GM21576 (cell line): ENCODE results near the gene MTHFD1L.

Experiments used
- ATAC-seq: cut with Tn5 transposase; IDR thresholded peaks from one replicate; pipeline ENCODE4 v1.9.1; 2021; ENCODE audit warnings: mild to moderate bottlenecking, moderate library complexity; ENCODE audit not compliant: unreplicated experiment

MTHFD1L gene

GRCh38 chr6:150930841-150931240 is 65.3 kb downstream of the MTHFD1L start:
- ATAC-seq, result no peak

DNA sequence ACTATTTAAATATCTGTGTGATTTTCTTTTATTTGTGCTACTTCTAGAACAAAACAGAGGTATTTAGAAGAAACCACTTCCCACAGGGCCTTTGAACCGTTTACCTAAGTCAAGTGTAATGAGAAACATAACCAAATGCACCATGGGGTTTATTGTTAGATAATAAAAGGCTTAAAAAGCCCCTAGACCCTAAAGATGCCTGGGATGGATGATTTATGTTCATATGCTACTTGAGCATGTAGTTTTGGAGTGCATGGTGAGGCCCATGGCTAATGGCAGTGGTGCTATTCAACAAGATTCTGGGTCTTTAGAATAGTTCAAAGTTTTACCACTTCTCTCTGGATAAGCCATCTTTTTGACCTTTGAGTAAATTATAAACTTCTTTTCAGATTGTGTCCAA is 65.9 kb downstream of the MTHFD1L start:
- no peak for ATAC-seq

DNA sequence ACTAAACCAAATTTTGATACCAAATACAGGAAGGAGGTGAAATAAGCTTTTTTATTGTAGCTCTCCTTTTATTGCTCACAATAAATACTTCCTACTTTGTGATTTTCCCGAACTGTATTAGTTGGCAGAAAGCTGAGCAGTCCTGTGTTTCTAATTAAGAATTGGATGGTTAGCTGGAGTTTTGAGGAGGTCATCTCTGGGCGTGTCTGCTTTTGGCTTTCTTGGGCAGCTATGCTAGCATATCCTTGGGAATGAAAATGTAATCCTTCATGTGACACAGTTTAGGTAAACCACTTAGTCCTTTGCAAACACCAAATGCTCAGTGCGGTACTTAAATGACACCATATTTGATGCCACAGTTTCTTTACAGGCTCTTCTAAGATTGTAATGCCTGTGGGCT is 67.5 kb downstream of the MTHFD1L start:
- ATAC-seq, result no peak

DNA sequence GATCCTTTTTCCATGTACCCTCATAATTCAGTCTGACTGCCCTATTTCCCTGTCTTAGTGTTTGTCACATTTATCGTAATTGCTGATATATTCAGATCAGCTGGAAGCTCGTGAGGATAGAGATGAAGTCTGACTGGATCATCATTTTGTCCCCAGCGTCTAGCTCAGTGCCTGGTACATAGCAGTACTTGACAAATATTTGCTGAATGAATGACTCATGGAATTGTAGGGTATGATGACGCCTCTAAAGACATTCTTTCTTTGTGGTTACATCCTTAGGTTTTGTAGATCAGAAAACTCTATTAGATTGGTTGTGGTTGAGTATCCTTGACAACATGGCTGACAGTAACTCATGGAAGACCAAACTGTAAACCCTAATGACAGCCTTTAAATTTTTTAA is 68.9 kb downstream of the MTHFD1L start:
- no peak for ATAC-seq

DNA sequence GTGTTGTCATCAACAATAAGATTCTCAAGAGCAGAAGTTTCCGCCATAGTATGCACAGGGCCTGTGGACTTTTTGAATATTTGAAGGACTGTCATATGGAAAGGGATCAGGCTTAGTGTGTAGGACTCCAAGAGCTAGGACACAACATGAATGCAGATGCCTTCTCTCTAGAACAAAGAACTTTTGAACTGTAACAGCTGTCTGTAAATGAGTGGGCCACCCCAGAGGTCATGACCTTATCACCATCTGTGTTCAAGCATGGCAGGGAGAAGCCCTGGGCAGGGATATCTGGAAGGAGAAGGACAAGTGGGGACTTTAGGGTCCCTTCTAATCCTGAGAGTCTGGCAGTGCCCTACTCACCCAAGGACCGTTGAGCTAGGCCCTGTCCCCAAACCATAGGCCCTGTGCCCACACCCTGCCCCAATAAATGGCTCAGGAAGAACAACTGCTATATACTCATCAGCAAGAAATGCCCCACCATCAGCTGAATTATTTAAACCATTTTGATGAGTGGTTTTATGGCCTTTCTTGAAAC is 70.6 kb downstream of the MTHFD1L start:
- ATAC-seq, result no peak

- no peak for ATAC-seq
Measured at GRCh38 chr6:150937132-150937906, 71.8 kb downstream of the MTHFD1L start.

- no peak for ATAC-seq
Measured at GRCh38 chr6:150939399-150939798, 73.9 kb downstream of the MTHFD1L start.

DNA sequence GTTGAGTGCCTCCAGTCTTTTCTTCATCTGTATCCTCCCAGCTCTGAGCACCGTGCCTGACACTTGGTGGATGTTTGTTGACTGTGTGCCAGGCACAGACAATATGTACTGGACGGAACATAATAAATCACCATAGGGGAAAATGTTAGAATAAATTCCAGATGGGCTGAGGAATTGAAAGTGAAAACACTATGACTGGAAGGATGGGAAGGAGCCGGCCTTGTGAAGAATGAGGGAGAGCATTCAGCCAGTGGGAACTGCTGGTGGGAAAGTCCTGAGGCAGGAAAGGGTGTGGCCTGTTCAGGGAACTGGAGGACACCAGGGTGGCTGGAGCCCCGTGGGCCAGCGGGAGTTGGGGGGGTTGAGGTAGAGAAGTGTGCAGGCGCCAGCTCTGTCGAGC is 75.4 kb downstream of the MTHFD1L start:
- no peak for ATAC-seq

DNA sequence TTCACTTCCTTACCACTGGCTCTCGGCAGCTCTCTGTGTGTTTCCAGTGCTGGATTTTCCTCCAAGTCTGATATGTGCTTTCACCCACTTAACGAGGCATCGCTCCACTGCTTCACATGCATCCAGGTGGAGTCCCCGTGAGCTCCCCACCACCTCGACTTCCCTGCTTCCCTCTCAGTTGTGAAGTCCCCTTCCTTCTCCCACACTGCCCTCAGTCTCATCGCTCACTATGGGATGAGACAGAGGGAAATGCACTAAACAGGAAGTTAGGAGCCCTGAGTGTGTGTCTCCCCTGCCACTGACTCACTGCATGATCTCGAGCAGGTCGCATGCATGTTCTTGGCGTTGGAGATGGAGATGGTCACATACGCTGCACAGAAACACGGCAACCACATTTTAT is 84.0 kb downstream of the MTHFD1L start:
- ATAC-seq, result no peak

DNA sequence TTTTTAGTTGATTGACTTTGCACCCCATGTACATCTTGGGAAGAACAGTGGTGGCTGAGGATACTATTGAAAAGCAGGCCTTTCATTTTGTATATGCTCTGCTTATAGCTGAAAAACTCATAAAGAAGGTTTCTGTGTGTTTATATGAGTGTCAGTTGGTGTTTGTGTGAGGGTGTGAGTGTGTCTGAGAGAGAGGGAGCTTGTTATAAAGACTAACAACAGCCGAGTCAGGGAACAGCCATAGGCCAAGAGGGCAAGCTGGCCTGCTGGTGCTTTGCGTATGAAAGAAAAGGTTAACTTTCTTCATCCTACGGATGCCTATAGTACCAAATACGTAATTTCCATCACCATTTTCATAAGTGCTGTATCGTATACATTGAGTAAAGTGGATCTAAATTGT is 88.3 kb downstream of the MTHFD1L start:
- no peak for ATAC-seq

- ATAC-seq, result no peak
Measured at GRCh38 chr6:150959166-150959565, 93.7 kb downstream of the MTHFD1L start.

DNA sequence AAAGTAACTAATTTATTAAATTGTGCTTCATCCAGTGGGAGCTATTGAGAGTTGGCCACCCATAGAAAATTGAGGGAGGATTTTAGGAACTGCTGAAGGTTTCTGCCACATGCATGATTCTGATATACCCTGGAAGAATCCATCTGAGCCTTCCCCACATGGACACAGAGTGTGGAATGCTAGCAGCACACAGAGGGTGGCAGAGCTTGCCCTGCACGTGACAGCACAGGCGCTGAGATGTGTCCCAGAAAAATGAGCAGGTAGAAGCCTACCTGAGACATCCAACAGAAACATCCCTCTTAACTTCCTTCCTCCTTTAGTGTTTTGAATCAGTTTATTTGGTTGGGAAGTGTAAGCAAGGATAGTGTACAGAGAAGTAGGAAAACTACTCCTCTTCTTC is 96.9 kb downstream of the MTHFD1L start:
- no peak for ATAC-seq

- no peak for ATAC-seq
Measured at GRCh38 chr6:150964765-150965164, 99.3 kb downstream of the MTHFD1L start.

DNA sequence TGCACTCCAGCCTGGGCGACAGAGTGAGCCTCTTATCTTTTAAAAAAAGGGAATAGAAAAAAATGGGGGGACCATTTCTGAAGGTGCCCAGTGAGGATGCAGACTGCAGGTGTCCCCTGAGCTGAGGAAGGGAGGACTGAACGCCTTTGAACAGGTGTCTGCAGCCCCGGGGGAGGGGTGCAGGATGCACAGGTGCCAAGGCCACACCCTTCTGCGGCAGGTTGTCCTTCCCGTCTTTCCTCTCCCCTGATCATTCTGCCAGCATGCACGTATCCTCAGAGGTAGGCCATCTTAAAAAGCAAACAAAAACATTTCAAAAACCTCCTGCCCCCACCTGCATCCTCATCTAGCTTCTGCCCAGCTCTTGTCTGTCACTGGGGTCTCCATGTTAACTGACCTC is 101.3 kb downstream of the MTHFD1L start:
- no peak for ATAC-seq

GRCh38 chr6:150967381-150967780 is 101.9 kb downstream of the MTHFD1L start:
- ATAC-seq, result no peak

- ATAC-seq, result no peak
Measured at GRCh38 chr6:150967910-150968309, 102.4 kb downstream of the MTHFD1L start.

DNA sequence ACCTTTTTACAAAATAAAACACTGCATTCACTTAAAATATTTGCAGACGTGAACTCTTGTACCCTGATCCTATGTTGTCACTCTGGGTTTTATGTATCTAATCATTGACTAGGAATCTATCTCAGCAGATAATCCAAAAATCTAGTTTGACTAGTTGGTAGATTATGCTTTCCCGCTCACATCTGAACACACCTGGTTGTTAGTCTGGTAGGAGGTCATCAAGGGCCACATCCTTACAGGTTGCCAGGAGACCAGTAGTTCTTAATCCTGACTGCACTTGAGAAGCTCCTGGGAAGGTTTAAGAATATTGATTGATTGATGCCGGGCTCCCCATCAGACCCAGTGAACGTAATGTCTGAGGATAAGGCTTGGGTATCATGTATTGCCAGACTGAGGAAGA is 104.4 kb downstream of the MTHFD1L start:
- no peak for ATAC-seq

- ATAC-seq, result no peak
Measured at GRCh38 chr6:150971219-150971618, 105.7 kb downstream of the MTHFD1L start.

- ATAC-seq, result no peak
Measured at GRCh38 chr6:150975136-150975535, 109.6 kb downstream of the MTHFD1L start.

DNA sequence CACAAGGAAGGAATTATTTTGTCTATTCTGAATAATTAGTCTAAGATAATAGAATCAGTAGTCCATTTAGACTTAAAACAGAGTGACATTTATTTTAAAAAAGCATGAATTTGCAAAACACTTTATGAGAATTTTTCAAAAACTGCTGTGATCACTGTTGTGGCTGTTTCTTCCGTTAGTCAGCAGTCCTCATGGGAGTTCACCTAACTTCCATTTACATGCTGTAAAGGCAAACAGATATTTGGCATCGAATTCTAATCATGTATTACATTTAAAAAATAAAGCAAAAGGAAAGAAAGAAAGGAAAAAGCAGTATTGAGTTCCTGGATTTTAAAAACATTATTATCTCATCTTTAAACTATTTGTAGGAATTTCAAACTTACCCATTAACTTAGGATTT is 111.8 kb downstream of the MTHFD1L start:
- no peak for ATAC-seq

GRCh38 chr6:150978624-150979023 is 113.1 kb downstream of the MTHFD1L start:
- ATAC-seq, result no peak

DNA sequence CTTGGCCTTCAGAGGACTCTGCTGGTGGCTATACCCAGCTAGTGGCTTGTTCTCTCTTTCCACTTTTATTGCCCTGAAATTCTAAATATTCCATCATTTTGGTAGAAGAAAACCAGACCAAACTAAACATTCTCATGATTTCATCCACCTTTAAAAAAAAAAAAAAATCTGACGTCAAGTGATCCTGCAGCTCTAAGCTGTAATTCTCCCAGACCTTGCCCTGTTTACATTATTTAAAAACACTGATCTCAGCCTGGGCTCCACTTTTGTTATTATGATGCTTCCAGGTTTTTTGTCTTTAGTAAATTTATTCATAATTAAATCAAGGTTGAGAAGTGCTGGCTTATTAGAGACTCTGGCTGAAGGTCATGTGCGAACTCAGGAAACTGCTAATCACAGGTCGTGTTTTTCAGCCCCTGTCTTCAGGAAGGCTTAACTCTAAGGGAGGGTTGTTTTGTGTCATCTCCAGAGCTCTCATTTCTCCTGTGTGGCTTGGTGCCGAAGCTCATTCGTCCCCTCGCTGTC is 114.4 kb downstream of the MTHFD1L start:
- ATAC-seq, result no peak

DNA sequence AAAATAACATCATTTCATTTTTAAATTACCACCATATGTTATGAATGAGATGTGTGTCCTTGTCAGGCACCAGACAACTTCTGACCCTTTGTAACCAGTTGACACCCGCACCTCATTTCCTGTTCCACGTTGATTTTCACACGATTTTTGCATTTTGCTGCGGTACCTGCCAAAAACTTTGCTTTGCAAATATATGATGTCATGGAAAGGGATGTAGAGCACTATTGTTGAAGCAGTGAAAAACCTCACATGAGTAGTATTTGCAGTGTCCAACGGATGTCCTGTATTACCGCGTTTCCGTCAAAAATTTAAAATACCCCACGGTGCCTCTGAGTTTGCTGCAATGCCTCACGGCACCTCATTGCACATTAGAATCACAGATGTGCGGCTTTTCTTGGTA is 115.6 kb downstream of the MTHFD1L start:
- peak; percentile 87 for ATAC-seq
